Heart left ventricle (tissue), 16 donors: ENCODE measurements around the gene MIPOL1. TPM values are rescaled to one million over a fixed set of nuclear protein-coding genes. Genes with fewer than 3 reads are reported as not detected.
"Not testable (repeated sequence)": the region's sequence is repeated elsewhere in the genome, so short reads cannot be mapped to it uniquely, and the experiment has no call there.

ENCODE experiments used
- ATAC-seq, 4 donors: fragments of 200-7000 bp; cut with Tn5 transposase; one replicate each; pipeline ENCODE4 v1.9.1; 2020 to 2022; ENCODE audit warnings: moderate library complexity in 4 of 4, mild to moderate bottlenecking in 3 of 4, moderate number of reproducible peaks in 1 of 4
- DNase-seq, 5 donors: peaks; one replicate each; pipeline ENCODE4 v3.0.0-alpha.2; 2020
- H3K27ac ChIP-seq, 12 donors: fragments of 200-600 bp; sonication (generic) in 4 of 12; one replicate each; pipeline versions ENCODE4 v1.5.0 to v1.8.0; 2016 to 2022; ENCODE audit warnings: mild to moderate bottlenecking in 2 of 12
- H3K27me3 ChIP-seq, 9 donors: fragments of 200-600 bp; sonication (generic) in 2 of 9; one replicate each; pipeline versions ENCODE4 v1.5.1 to v1.8.0; 2016 to 2022; ENCODE audit warnings: mild to moderate bottlenecking in 3 of 9
- H3K36me3 ChIP-seq, 9 donors: fragments of 200-600 bp; sonication (generic) in 2 of 9; one replicate each; pipeline versions ENCODE4 v1.5.0 to v1.8.0; 2018 to 2022; ENCODE audit warnings: mild to moderate bottlenecking in 2 of 9
- H3K4me1 ChIP-seq, 12 donors: fragments of 200-600 bp; sonication (generic) in 4 of 12; one replicate each; pipeline versions ENCODE4 v1.5.0 to v1.8.0; 2016 to 2022; ENCODE audit warnings: mild to moderate bottlenecking in 3 of 12
- H3K4me3 ChIP-seq, 12 donors: fragments of 200-600 bp; sonication (generic) in 4 of 12; one replicate each; pipeline versions ENCODE4 v1.5.0 to v1.8.0; 2017 to 2022; ENCODE audit warnings: mild to moderate bottlenecking in 9 of 12, moderate library complexity in 4 of 12
- H3K9me3 ChIP-seq, 12 donors: fragments of 200-600 bp; sonication (generic) in 4 of 12; one replicate each; pipeline versions ENCODE4 v1.5.0 to v1.8.0; 2016 to 2022; ENCODE audit warnings: mild to moderate bottlenecking in 1 of 12
- CTCF ChIP-seq, 12 donors: fragments of 200-600 bp; sonication (generic) in 4 of 12; IDR thresholded peaks; one replicate each; pipeline versions ENCODE4 v1.5.0 to v1.8.0; 2018 to 2022; ENCODE audit warnings: antibody characterized with exemption in 12 of 12, mild to moderate bottlenecking in 5 of 12
- POLR2A ChIP-seq, 2 donors: fragments of 450-650 bp; IDR thresholded peaks; one replicate each; pipeline ENCODE4 v1.6.1; 2017; ENCODE audit warnings: antibody characterized with exemption in 2 of 2, mild to moderate bottlenecking in 2 of 2, moderate library complexity in 2 of 2
- WGBS, 4 donors: extraction: QIAGEN DNeasy Blood & Tissue Kit in 2 of 4; methylation state at CpG; one replicate each; pipeline versions ENCODE4 v1.1.5 to v1.1.7; 2013 to 2018; 5-methylcytosine and 5-hydroxymethylcytosine counted together
- intact Hi-C, 10 donors: fragments of 100-400 bp; cut with DNase I; formaldehyde crosslinking; loops; one replicate each; pipeline versions ENCODE4 v1.11.1 to v1.14.2; 2022
- polyA plus RNA-seq, 2 donors: library from polyadenylated mRNA; stranded (reverse); fragments of 200-250 nt; gene quantifications; one replicate each; pipeline ENCODE4 v1.2.3, GENCODE V29; 2013
- total RNA-seq, 9 donors: library from RNA; depleted of rRNA in 2 of 9; stranded (reverse); fragments of >200 nt in 2 of 9; fragmentation: NEBNext Ultra II Directional in 3 of 9; extraction: Animal tissue kit (Norgen Biotek cat#: 25700) in 3 of 9; gene quantifications; one replicate each; pipeline versions ENCODE4 v1.1.0 to v1.2.4, GENCODE V29; 2016 to 2023
- donor health status: ischemic (EF 13 %, LVEDD 7.1; RV severe dilation, severe dysfunction).
- donor health status: healthy with polysubstance abuse.
- donor health status: DM: no; HTN: yes; CAD: no.
- donor health status: DM: no; HTN: no; CAD: no.
- donor health status: ischemic (EF 25% LVEDD 6.9; RV normal size, moderate dysfunction).
- donor health status: ischemic (EF 25% LVEDD 5.7; RV mildly dilated, moderate dysfunction).
- donor health status: healthy.
- donor health status: DM: yes; HTN: yes; CAD: no.
- donor health status: ischemic (EF 35%, LVEDD 5.7; RV mildly dilated, moderate dysfunction).
- donor health status: nonischemic (EF 11% LVEDD 7.7; RV severe dilation, severe dysfunction).
- donor health status: DM: yes; HTN: yes; CAD: no.
- donor health status: PGD.
- donor health status: ischemic (EF 29% LVEDD 5.4; RV normal size, mild dysfunction).
- donor health status: nonischemic (EF 23%, LVEDD 6.1; RV moderate dilation, normal function).

Gene MIPOL1
- total and polyA plus RNA-seq, 11 donors, result 0.99 to 7.3 (median 5.0) TPM

- H3K27me3 ChIP-seq, result no peaks in the 10 kb centered on the region
- 89 to 97% (median 92%) methylated on average over 3 of the region's 3 CpGs for WGBS, 4 donors
- TF ChIP-seq CTCF (IDR thresholded peaks at IDR 0.05) (no peak), POLR2A (IDR thresholded peaks at IDR 0.05) (no peak)
- H3K4me3 ChIP-seq, result no peak overlapping the region
- ATAC-seq, result no peak
- intact Hi-C loops, result loop anchor here in 2 of 10 donors (5.0 kb wide), 1 partner anchor 638 kb away; no protein-coding TSS in a partner anchor
- H3K27ac ChIP-seq, result no peak overlapping the region
- DNase-seq, result no peak
- H3K9me3 ChIP-seq, result no peaks in the 10 kb centered on the region
- no peaks in the 10 kb centered on the region for H3K4me1 ChIP-seq
- H3K36me3 ChIP-seq, result no peaks in the 10 kb centered on the region
Observed at GRCh38 chr14:37234222-37234621, 36.5 kb downstream of the MIPOL1 start.

- ATAC-seq, H3K27ac ChIP-seq, H3K27me3 ChIP-seq, intact Hi-C loops, H3K4me3 ChIP-seq, H3K4me1 ChIP-seq, H3K36me3 ChIP-seq, H3K9me3 ChIP-seq, DNase-seq: not testable (repeated sequence)
- WGBS, 4 donors, result 90 to 97% (median 94%) methylated on average over 4 of the region's 4 CpGs
Observed at GRCh38 chr14:37236044-37236443, 38.3 kb downstream of the MIPOL1 start.

GRCh38 chr14:37237094-37237493 is 39.4 kb downstream of the MIPOL1 start:
- no peak for TF ChIP-seq CTCF (IDR thresholded peaks at IDR 0.05)
- no peak for TF ChIP-seq POLR2A (IDR thresholded peaks at IDR 0.05)
- ATAC-seq (no peak), DNase-seq (no peak)
- Histone ChIP-seq H3K4me3 (no peak overlapping the region), H3K9me3 (no peaks in the 10 kb centered on the region), H3K27ac (no peak overlapping the region), H3K4me1 (no peaks in the 10 kb centered on the region), H3K27me3 (no peaks in the 10 kb centered on the region), H3K36me3 (no peaks in the 10 kb centered on the region)
- intact Hi-C loops, result no loop called here

GRCh38 chr14:37237735-37238200 is 40.0 kb downstream of the MIPOL1 start:
- intact Hi-C loops, result no loop called here
- ATAC-seq (no peak), DNase-seq (no peak)
- Histone ChIP-seq H3K9me3 (no peaks in the 10 kb centered on the region), H3K27me3 (no peaks in the 10 kb centered on the region), H3K36me3 (no peaks in the 10 kb centered on the region), H3K4me1 (no peaks in the 10 kb centered on the region), H3K4me3 (no peak overlapping the region), H3K27ac (no peak overlapping the region)
- 78 to 84% (median 79%) methylated on average over 5 of the region's 5 CpGs for WGBS, 4 donors
- TF ChIP-seq POLR2A (IDR thresholded peaks at IDR 0.05) (no peak), CTCF (IDR thresholded peaks at IDR 0.05) (no peak)

GRCh38 chr14:37241198-37241597 is 43.5 kb downstream of the MIPOL1 start:
- ATAC-seq (no peak), DNase-seq (no peak)
- H3K36me3 ChIP-seq, result no peaks in the 10 kb centered on the region
- TF ChIP-seq POLR2A (IDR thresholded peaks at IDR 0.05) (no peak), CTCF (IDR thresholded peaks at IDR 0.05) (no peak)
- H3K4me3 ChIP-seq, result no peak overlapping the region
- no peaks in the 10 kb centered on the region for H3K9me3 ChIP-seq
- no peak overlapping the region for H3K27ac ChIP-seq
- H3K4me1 ChIP-seq, result no peaks in the 10 kb centered on the region
- 85 to 94% (median 86%) methylated on average over 4 of the region's 4 CpGs for WGBS, 4 donors
- intact Hi-C loops, result loop anchor here in 3 of 10 donors (10.0 kb wide), 1 partner anchor 354 kb away; the partner anchor contains the start of genes FOXA1 (in 3 of the 3) and TTC6 (in 3 of the 3)
- no peaks in the 10 kb centered on the region for H3K27me3 ChIP-seq
